Heart right ventricle (tissue), 16 donors: ENCODE data around the gene CEP97. TPM values are rescaled to one million over a fixed set of nuclear protein-coding genes. Genes with fewer than 3 reads are reported as not detected.

ENCODE experiments used
- ATAC-seq, 8 donors: fragments of 200-7000 bp; cut with Tn5 transposase; one replicate each; pipeline ENCODE4 v1.9.1; 2020; ENCODE audit warnings: mild to moderate bottlenecking in 8 of 8, moderate library complexity in 8 of 8, moderate number of reproducible peaks in 1 of 8
- DNase-seq, 2 donors: peaks; one replicate each; pipeline ENCODE4 v3.0.0-alpha.2; 2020
- H3K27ac ChIP-seq, 10 donors: fragments of 200-600 bp; sonication (generic) in 2 of 10; one replicate each; pipeline versions ENCODE4 v1.5.0 to v1.8.0; 2020 to 2022; ENCODE audit warnings: mild to moderate bottlenecking in 3 of 10
- H3K27me3 ChIP-seq, 7 donors: fragments of 200-600 bp; one replicate each; pipeline ENCODE4 v1.8.0; 2021 to 2022; ENCODE audit warnings: mild to moderate bottlenecking in 2 of 7
- H3K36me3 ChIP-seq, 9 donors: fragments of 200-600 bp; sonication (generic) in 1 of 9; one replicate each; pipeline versions ENCODE4 v1.5.0 to v1.8.0; 2020 to 2022; ENCODE audit warnings: mild to moderate bottlenecking in 2 of 9
- H3K4me1 ChIP-seq, 9 donors: fragments of 200-600 bp; sonication (generic) in 1 of 9; one replicate each; pipeline versions ENCODE4 v1.5.0 to v1.8.0; 2020 to 2022; ENCODE audit warnings: mild to moderate bottlenecking in 4 of 9
- H3K4me3 ChIP-seq, 10 donors: fragments of 200-600 bp; sonication (generic) in 2 of 10; one replicate each; pipeline versions ENCODE4 v1.5.0 to v1.8.0; 2020 to 2022; ENCODE audit warnings: mild to moderate bottlenecking in 7 of 10, moderate library complexity in 2 of 10
- H3K9me3 ChIP-seq, 11 donors: fragments of 200-600 bp in 10 of 11; sonication (generic) in 2 of 11; one replicate each; pipeline versions ENCODE4 v1.5.0 to v1.8.0; 2013 to 2022; ENCODE audit warnings: mild to moderate bottlenecking in 2 of 11, control low read depth in 1 of 11, moderate library complexity in 1 of 11
- CTCF ChIP-seq, 9 donors: fragments of 200-600 bp; sonication (generic) in 2 of 9; IDR thresholded peaks; one replicate each; pipeline versions ENCODE4 v1.5.0 to v1.8.0; 2021 to 2022; ENCODE audit warnings: antibody characterized with exemption in 9 of 9, mild to moderate bottlenecking in 5 of 9, moderate library complexity in 1 of 9
- WGBS, 2 donors: extraction: QIAGEN DNeasy Blood & Tissue Kit; methylation state at CpG; one replicate each; pipeline ENCODE4 v1.1.7; 2013; ENCODE audit warnings: inconsistent platforms in 1 of 2; 5-methylcytosine and 5-hydroxymethylcytosine counted together
- intact Hi-C, 10 donors: fragments of 100-400 bp; cut with DNase I; formaldehyde crosslinking; loops; one replicate each; pipeline versions ENCODE4 v1.11.1 to v1.14.2; 2022
- polyA plus RNA-seq, 2 donors: library from polyadenylated mRNA; stranded (reverse); fragments of 200-250 nt; gene quantifications; one replicate each; pipeline ENCODE4 v1.2.3, GENCODE V29; 2013
- total RNA-seq, 10 donors: library from RNA; stranded (reverse); fragmentation: NEBNext Ultra II Directional in 3 of 10; extraction: Animal tissue kit (Norgen Biotek cat#: 25700) in 3 of 10; gene quantifications; one replicate each; pipeline versions ENCODE4 v1.2.1 to v1.2.4, GENCODE V29; 2021 to 2023
- donor health status: Arrhythmogenic right ventricular cardiomyopathy.
- donor health status: ischemic (EF 13 %, LVEDD 7.1; RV severe dilation, severe dysfunction).
- donor health status: healthy with polysubstance abuse.
- donor health status: DM: no; HTN: yes; CAD: no.
- donor health status: DM: no; HTN: no; CAD: no.
- donor health status: ischemic (EF 25% LVEDD 6.9; RV normal size, moderate dysfunction).
- donor health status: ischemic (EF 25% LVEDD 5.7; RV mildly dilated, moderate dysfunction).
- donor health status: healthy.
- donor health status: DM: yes; HTN: yes; CAD: no.
- donor health status: Ischemic cardiomyopathy.
- donor health status: ischemic (EF 35%, LVEDD 5.7; RV mildly dilated, moderate dysfunction).
- donor health status: nonischemic (EF 11% LVEDD 7.7; RV severe dilation, severe dysfunction).
- donor health status: DM: yes; HTN: yes; CAD: no.
- donor health status: PGD.
- donor health status: ischemic (EF 29% LVEDD 5.4; RV normal size, mild dysfunction).
- donor health status: nonischemic (EF 23%, LVEDD 6.1; RV moderate dilation, normal function).

The CEP97 gene
- total and polyA plus RNA-seq, 12 donors, result 1.2 to 11.4 (median 7.8) TPM

- WGBS, 2 donors, result 66 to 87% methylated on average over 1 of the region's 1 CpG
- no peaks in the 10 kb centered on the region for H3K27me3 ChIP-seq
- no peaks in the 10 kb centered on the region for H3K36me3 ChIP-seq
- H3K9me3 ChIP-seq, result no peaks in the 10 kb centered on the region
- DNase-seq (no peak), ATAC-seq (no peak)
- TF ChIP-seq CTCF (IDR thresholded peaks at IDR 0.05), result no peak
- no peak overlapping the region for H3K4me3 ChIP-seq
- no peak overlapping the region for H3K27ac ChIP-seq
- intact Hi-C loops, result no loop called here
- H3K4me1 ChIP-seq, result peaks cover 0 to 18% (median 0%) of the 10 kb centered on the region in 9 donors
These were observed 6.0 kb upstream of the CEP97 start for GRCh38 chr3:101718455-101718854.

GRCh38 chr3:101719604-101720185 lies 4.7 kb upstream of the CEP97 start:
- no peak for ATAC-seq

GRCh38 chr3:101720851-101721840 lies 3.3 kb upstream of the CEP97 start:
- peak overlapping the region in 6 of 10 donors; percentile 9 to 74 (median 28) for H3K27ac ChIP-seq
- 61 to 63% methylated on average over 10 of the region's 10 CpGs for WGBS, 2 donors
- DNase-seq (no peak), ATAC-seq (no peak)
- no peak overlapping the region for H3K4me3 ChIP-seq
- no peaks in the 10 kb centered on the region for H3K36me3 ChIP-seq
- H3K4me1 ChIP-seq, result peaks cover 0 to 32% (median 12%) of the 10 kb centered on the region in 9 donors
- H3K27me3 ChIP-seq, result no peaks in the 10 kb centered on the region
- intact Hi-C loops, result loop anchor here in 3 of 10 donors (5.0 to 10.0 kb wide), 4 partner anchors 34 to 64 kb away; partner anchors contain the start of genes NXPE3 (in 1 of the 3), RPL24 (in 1 of the 3) and ZBTB11 (in 1 of the 3)
- no peak for TF ChIP-seq CTCF (IDR thresholded peaks at IDR 0.05)
- H3K9me3 ChIP-seq, result no peaks in the 10 kb centered on the region

More at GRCh38 chr3:101719604-101720185, 4.7 kb upstream of the CEP97 start:
- 92 to 97% methylated on average over 3 of the region's 3 CpGs for whole genome bisulfite sequencing, 2 donors
- intact Hi-C loops, result loop anchor here in 3 of 10 donors (5.0 to 10.0 kb wide), 4 partner anchors 32 to 65 kb away; partner anchors contain the start of genes NXPE3 (in 1 of the 3), RPL24 (in 1 of the 3) and ZBTB11 (in 1 of the 3)
- H3K27me3 ChIP-seq, result no peaks in the 10 kb centered on the region
- H3K4me3 ChIP-seq, result no peak overlapping the region
- no peaks in the 10 kb centered on the region for H3K36me3 ChIP-seq
- DNase-seq, result no peak
- H3K27ac ChIP-seq, result no peak overlapping the region
- H3K4me1 ChIP-seq, result peaks cover 0 to 25% (median 6%) of the 10 kb centered on the region in 9 donors
- no peak for TF ChIP-seq CTCF (IDR thresholded peaks at IDR 0.05)
- H3K9me3 ChIP-seq, result no peaks in the 10 kb centered on the region
